ENCODE data around the gene THSD4.

The THSD4 gene

GRCh38 chr15:71139241-71139640 is 24.0 kb downstream of the THSD4 start:
- H3K36me3 ChIP-seq (ENCODE audit: insufficient read depth, low read length) = peaks cover 10% of the 10 kb centered on the region
- H3K9ac ChIP-seq (ENCODE audit: low read depth, low read length) = no peak overlapping the region
- no peaks in the 10 kb centered on the region for H3K27me3 ChIP-seq (ENCODE audit: control insufficient read depth, insufficient read depth, low read length)
- no peak overlapping the region for H3K4me3 ChIP-seq (ENCODE audit: low read length)
- H3K9me3 ChIP-seq (replicated peaks; ENCODE audit: low read length) = no peaks in the 10 kb centered on the region
- no peak overlapping the region for H3K4me2 ChIP-seq (ENCODE audit: low read length)
- peaks cover 20% of the 10 kb centered on the region for H3K4me1 ChIP-seq (ENCODE audit: control insufficient read depth, insufficient read depth, low read length)

DNA sequence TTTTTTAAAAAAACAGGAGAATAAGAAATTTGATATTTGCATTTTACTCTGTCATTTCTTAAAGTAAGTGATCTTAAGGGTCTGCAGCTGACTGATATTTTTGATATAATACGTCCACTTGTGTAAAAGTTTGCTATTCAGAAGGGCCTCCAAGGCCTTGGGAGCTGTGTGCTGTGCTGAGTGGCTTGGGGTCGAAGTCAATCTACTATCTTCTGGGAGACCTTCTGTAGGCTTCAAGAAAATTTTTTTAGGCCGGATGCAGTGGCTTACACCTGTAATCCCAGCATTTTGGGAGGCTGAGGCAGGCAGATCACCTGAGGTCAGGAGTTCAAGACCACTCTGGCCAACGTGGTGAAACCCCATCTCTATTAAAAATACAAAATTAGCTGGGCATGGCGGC is 26.3 kb downstream of the THSD4 start:
- Histone ChIP-seq H3K27me3 (ENCODE audit: control insufficient read depth, insufficient read depth, low read length) (no peaks in the 10 kb centered on the region), H3K9me3 (replicated peaks; ENCODE audit: low read length) (no peaks in the 10 kb centered on the region), H3K4me2 (ENCODE audit: low read length) (no peak overlapping the region), H3K9ac (ENCODE audit: low read depth, low read length) (no peak overlapping the region), H3K4me3 (ENCODE audit: low read length) (no peak overlapping the region), H3K4me1 (ENCODE audit: control insufficient read depth, insufficient read depth, low read length) (peaks cover 11% of the 10 kb centered on the region), H3K36me3 (ENCODE audit: insufficient read depth, low read length) (peaks cover 14% of the 10 kb centered on the region)

- H3K4me3 ChIP-seq (ENCODE audit: low read length) = no peak overlapping the region
These were observed 27.5 kb downstream of the THSD4 start for GRCh38 chr15:71142780-71143179.

GRCh38 chr15:71143373-71144310 is 28.4 kb downstream of the THSD4 start:
- H3K4me3 ChIP-seq (ENCODE audit: low read length) = no peak overlapping the region

More at GRCh38 chr15:71142780-71143179, 27.5 kb downstream of the THSD4 start:
- Histone ChIP-seq H3K9me3 (replicated peaks; ENCODE audit: low read length) (no peaks in the 10 kb centered on the region), H3K9ac (ENCODE audit: low read depth, low read length) (no peak overlapping the region), H3K4me1 (ENCODE audit: control insufficient read depth, insufficient read depth, low read length) (no peaks in the 10 kb centered on the region), H3K27me3 (ENCODE audit: control insufficient read depth, insufficient read depth, low read length) (no peaks in the 10 kb centered on the region), H3K4me2 (ENCODE audit: low read length) (no peak overlapping the region), H3K36me3 (ENCODE audit: insufficient read depth, low read length) (peaks cover 14% of the 10 kb centered on the region)

GRCh38 chr15:71145648-71146047 is 30.4 kb downstream of the THSD4 start:
- no peak overlapping the region for H3K4me2 ChIP-seq (ENCODE audit: low read length)
- H3K36me3 ChIP-seq (ENCODE audit: insufficient read depth, low read length) = peaks cover 14% of the 10 kb centered on the region
- H3K9ac ChIP-seq (ENCODE audit: low read depth, low read length) = no peak overlapping the region
- no peaks in the 10 kb centered on the region for H3K9me3 ChIP-seq (replicated peaks; ENCODE audit: low read length)
- peaks cover 12% of the 10 kb centered on the region for H3K4me1 ChIP-seq (ENCODE audit: control insufficient read depth, insufficient read depth, low read length)
- no peaks in the 10 kb centered on the region for H3K27me3 ChIP-seq (ENCODE audit: control insufficient read depth, insufficient read depth, low read length)
- H3K4me3 ChIP-seq (ENCODE audit: low read length) = no peak overlapping the region

More at GRCh38 chr15:71143373-71144310, 28.4 kb downstream of the THSD4 start:
- H3K4me1 ChIP-seq (ENCODE audit: control insufficient read depth, insufficient read depth, low read length) = no peaks in the 10 kb centered on the region
- H3K9ac ChIP-seq (ENCODE audit: low read depth, low read length) = no peak overlapping the region
- H3K4me2 ChIP-seq (ENCODE audit: low read length) = no peak overlapping the region
- H3K36me3 ChIP-seq (ENCODE audit: insufficient read depth, low read length) = peaks cover 14% of the 10 kb centered on the region
- no peaks in the 10 kb centered on the region for H3K9me3 ChIP-seq (replicated peaks; ENCODE audit: low read length)
- no peaks in the 10 kb centered on the region for H3K27me3 ChIP-seq (ENCODE audit: control insufficient read depth, insufficient read depth, low read length)

DNA sequence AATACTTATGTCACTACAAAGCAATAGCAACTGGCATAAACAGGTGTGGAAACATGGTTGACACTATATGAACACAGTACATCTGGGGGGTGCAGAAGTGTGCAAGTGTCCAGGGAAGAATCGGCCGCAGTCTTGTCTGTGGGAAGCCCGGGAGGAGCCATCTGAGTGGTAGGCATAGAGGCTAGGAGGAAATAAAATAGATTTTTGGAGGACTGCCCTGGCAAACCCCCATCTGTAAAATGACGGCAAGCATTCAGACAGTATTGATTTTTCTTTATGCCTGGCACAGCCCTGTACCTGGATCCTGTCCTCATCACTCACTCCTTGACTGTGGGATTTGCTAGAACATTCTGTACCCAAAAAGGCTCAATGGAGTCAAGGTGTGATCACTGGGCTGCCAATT is 31.3 kb downstream of the THSD4 start:
- H3K36me3 ChIP-seq (ENCODE audit: insufficient read depth, low read length) = peaks cover 18% of the 10 kb centered on the region
- H3K9ac ChIP-seq (ENCODE audit: low read depth, low read length) = no peak overlapping the region
- H3K27me3 ChIP-seq (ENCODE audit: control insufficient read depth, insufficient read depth, low read length) = no peaks in the 10 kb centered on the region
- H3K4me3 ChIP-seq (ENCODE audit: low read length) = no peak overlapping the region
- H3K4me2 ChIP-seq (ENCODE audit: low read length) = no peak overlapping the region
- H3K4me1 ChIP-seq (ENCODE audit: control insufficient read depth, insufficient read depth, low read length) = peaks cover 20% of the 10 kb centered on the region
- H3K9me3 ChIP-seq (replicated peaks; ENCODE audit: low read length) = no peaks in the 10 kb centered on the region

GRCh38 chr15:71148048-71148447 is 32.8 kb downstream of the THSD4 start:
- H3K9me3 ChIP-seq (replicated peaks; ENCODE audit: low read length) = no peaks in the 10 kb centered on the region
- no peak overlapping the region for H3K4me2 ChIP-seq (ENCODE audit: low read length)
- peaks cover 12% of the 10 kb centered on the region for H3K36me3 ChIP-seq (ENCODE audit: insufficient read depth, low read length)
- no peak overlapping the region for H3K9ac ChIP-seq (ENCODE audit: low read depth, low read length)
- no peak overlapping the region for H3K4me3 ChIP-seq (ENCODE audit: low read length)
- no peaks in the 10 kb centered on the region for H3K27me3 ChIP-seq (ENCODE audit: control insufficient read depth, insufficient read depth, low read length)
- H3K4me1 ChIP-seq (ENCODE audit: control insufficient read depth, insufficient read depth, low read length) = peaks cover 20% of the 10 kb centered on the region

DNA sequence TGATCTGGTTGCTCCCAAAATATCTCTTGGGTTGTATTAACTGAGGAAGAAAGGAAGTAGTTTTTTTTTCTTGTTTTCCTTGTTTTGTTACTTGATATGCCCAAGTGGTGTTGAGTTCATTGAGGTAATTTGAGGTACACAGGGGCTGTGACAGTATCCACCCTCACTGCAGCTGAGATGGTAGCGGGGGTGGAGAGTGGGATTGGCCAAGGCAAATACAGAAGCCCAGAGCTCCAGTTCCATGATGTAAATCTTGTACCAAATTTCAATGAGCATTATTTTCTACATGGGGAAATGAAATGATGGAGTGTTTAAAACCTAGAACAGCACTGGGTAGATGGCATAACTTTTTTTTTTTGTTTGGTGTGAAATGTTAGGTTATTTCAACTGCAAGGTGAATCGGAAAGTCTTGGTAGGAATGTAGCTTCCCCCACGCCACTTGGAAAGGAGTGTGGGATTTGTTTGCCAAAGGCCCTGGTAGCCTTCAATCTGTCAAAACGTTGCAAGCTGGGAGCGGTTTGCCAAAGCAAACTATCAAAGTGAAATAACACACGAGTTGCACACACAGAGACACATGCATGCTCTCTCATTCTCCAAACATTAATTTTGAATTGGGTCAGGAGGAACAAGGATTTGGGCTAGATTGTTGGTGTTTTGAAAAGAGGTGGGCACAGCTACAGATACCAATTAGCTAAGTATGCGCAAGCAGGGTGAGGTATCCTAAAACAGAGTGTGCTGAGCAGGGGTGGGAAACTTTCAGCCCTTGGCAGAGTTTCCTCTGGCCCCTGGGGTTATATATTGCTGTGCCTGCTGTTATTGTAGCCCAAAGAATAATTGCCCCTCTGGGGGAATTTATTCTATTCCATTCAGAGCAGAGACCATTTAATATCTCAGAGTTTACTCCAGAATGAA is 34.6 kb downstream of the THSD4 start:
- peaks cover 11% of the 10 kb centered on the region for H3K36me3 ChIP-seq (ENCODE audit: insufficient read depth, low read length)
- no peaks in the 10 kb centered on the region for H3K9me3 ChIP-seq (replicated peaks; ENCODE audit: low read length)
- H3K27me3 ChIP-seq (ENCODE audit: control insufficient read depth, insufficient read depth, low read length) = no peaks in the 10 kb centered on the region
- no peak overlapping the region for H3K4me3 ChIP-seq (ENCODE audit: low read length)
- H3K4me1 ChIP-seq (ENCODE audit: control insufficient read depth, insufficient read depth, low read length) = peaks cover 20% of the 10 kb centered on the region
- no peak overlapping the region for H3K4me2 ChIP-seq (ENCODE audit: low read length)
- no peak overlapping the region for H3K9ac ChIP-seq (ENCODE audit: low read depth, low read length)

DNA sequence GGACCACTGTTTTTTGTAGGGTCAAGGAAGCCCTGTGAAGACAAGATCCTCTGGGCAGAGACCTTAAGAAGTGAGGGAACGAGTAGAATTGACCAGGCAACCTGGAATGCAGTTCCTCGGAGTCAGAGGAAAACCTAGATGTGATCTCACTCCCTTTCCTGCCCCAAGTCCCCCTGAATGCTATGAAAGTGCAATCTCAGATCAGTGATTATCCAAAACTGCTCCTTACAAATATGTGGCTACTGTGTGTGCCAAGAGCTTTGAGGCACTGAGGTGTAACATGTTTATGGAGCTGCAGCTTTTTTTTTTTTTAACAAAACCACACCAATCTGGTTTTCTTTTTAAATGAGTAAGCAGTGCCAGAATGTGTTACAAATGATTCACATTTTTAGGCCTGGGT is 35.8 kb downstream of the THSD4 start:
- Histone ChIP-seq H3K27me3 (ENCODE audit: control insufficient read depth, insufficient read depth, low read length) (no peaks in the 10 kb centered on the region), H3K9ac (ENCODE audit: low read depth, low read length) (no peak overlapping the region)

DNA sequence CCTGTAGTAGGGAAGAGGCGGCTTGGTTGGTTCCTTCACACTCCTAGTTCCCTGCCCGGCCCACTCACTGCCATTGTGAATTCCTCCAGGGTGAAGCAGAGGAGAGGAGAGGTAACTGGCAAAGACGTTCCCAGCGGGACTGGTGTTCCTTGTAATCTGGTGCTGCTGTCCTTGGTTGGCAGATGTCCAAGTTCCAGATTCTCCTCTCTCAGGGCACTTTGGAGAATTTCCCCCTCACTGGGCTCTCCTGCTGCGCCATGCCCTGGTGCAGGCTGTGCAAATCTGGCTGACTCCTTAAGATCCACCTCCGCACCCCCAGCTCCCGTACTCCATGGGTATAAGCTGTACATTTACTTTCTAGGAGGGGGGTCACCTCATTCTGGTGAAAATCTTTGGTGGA is 37.3 kb downstream of the THSD4 start:
- peaks cover 21% of the 10 kb centered on the region for H3K36me3 ChIP-seq (ENCODE audit: insufficient read depth, low read length)
- no peak overlapping the region for H3K4me3 ChIP-seq (ENCODE audit: low read length)
- no peaks in the 10 kb centered on the region for H3K27me3 ChIP-seq (ENCODE audit: control insufficient read depth, insufficient read depth, low read length)
- no peak overlapping the region for H3K9ac ChIP-seq (ENCODE audit: low read depth, low read length)
- no peaks in the 10 kb centered on the region for H3K9me3 ChIP-seq (replicated peaks; ENCODE audit: low read length)
- H3K4me1 ChIP-seq (ENCODE audit: control insufficient read depth, insufficient read depth, low read length) = peaks cover 20% of the 10 kb centered on the region
- no peak overlapping the region for H3K4me2 ChIP-seq (ENCODE audit: low read length)

More for the DNA sequence above, 35.8 kb downstream of the THSD4 start:
- Histone ChIP-seq H3K9me3 (replicated peaks; ENCODE audit: low read length) (no peaks in the 10 kb centered on the region), H3K4me3 (ENCODE audit: low read length) (no peak overlapping the region), H3K36me3 (ENCODE audit: insufficient read depth, low read length) (peaks cover 21% of the 10 kb centered on the region), H3K4me1 (ENCODE audit: control insufficient read depth, insufficient read depth, low read length) (peaks cover 20% of the 10 kb centered on the region), H3K4me2 (ENCODE audit: low read length) (no peak overlapping the region)

GRCh38 chr15:71153823-71154524 is 38.7 kb downstream of the THSD4 start:
- Histone ChIP-seq H3K27me3 (ENCODE audit: control insufficient read depth, insufficient read depth, low read length) (no peaks in the 10 kb centered on the region), H3K4me1 (ENCODE audit: control insufficient read depth, insufficient read depth, low read length) (peaks cover 28% of the 10 kb centered on the region)

More at GRCh38 chr15:71153823-71154524, 38.7 kb downstream of the THSD4 start:
- no peak overlapping the region for H3K9ac ChIP-seq (ENCODE audit: low read depth, low read length)
- H3K4me2 ChIP-seq (ENCODE audit: low read length) = no peak overlapping the region
- H3K9me3 ChIP-seq (replicated peaks; ENCODE audit: low read length) = no peaks in the 10 kb centered on the region
- H3K36me3 ChIP-seq (ENCODE audit: insufficient read depth, low read length) = peaks cover 21% of the 10 kb centered on the region
- no peak overlapping the region for H3K4me3 ChIP-seq (ENCODE audit: low read length)

Data from skeletal muscle satellite cell (primary cell).